GM10266 (cell line): ENCODE measurements around the gene ZNF148.

Experiments
- DNase-seq: peaks from one replicate; pipeline ENCODE4 v3.0.0; 2012; ENCODE audit errors: extremely low spot score
- CTCF ChIP-seq: IDR thresholded peaks from 2 replicates; pipeline ENCODE4 v1.5.1; 2012; ENCODE audit warnings: mild to moderate bottlenecking, low read depth; ENCODE audit not compliant: control insufficient read depth, insufficient read depth; ENCODE audit errors: missing control alignments

Gene ZNF148

GRCh38 chr3:125219261-125219701 is 155.8 kb downstream of the ZNF148 start:
- DNase-seq = no peak
- TF ChIP-seq CTCF = no peak

- TF ChIP-seq CTCF = no peak
These were observed 160.4 kb downstream of the ZNF148 start for GRCh38 chr3:125214738-125215137.

GRCh38 chr3:125213946-125214542 is 161.1 kb downstream of the ZNF148 start:
- DNase-seq = no peak
- TF ChIP-seq CTCF = no peak

More at GRCh38 chr3:125214738-125215137, 160.4 kb downstream of the ZNF148 start:
- DNase-seq = peak; percentile 45

GRCh38 chr3:125213364-125213755 is 161.8 kb downstream of the ZNF148 start:
- no peak for TF ChIP-seq CTCF
- DNase-seq = no peak

- peak; percentile 43 for DNase-seq
These were observed 162.4 kb downstream of the ZNF148 start, which contains the start of gene SLC12A8 for GRCh38 chr3:125212509-125213363. Gene SLC12A8, minus strand, starts transcription at chr3:125212748. Its CDS starts 1,399 bp downstream, at chr3:125211349.

GRCh38 chr3:125212091-125212508 is 163.0 kb downstream of the ZNF148 start:
- TF ChIP-seq CTCF = no peak
- peak; percentile 35 for DNase-seq

More at GRCh38 chr3:125212509-125213363, 162.4 kb downstream of the ZNF148 start, which contains the start of gene SLC12A8:
- no peak for TF ChIP-seq CTCF
